HG02571 (cell line): Measurements from ENCODE around the gene EPB41L3.

Experiments
- ATAC-seq: cut with Tn5 transposase; IDR thresholded peaks from one replicate; pipeline ENCODE4 v1.9.1; 2021; ENCODE audit warnings: mild to moderate bottlenecking, moderate library complexity; ENCODE audit not compliant: unreplicated experiment

Gene EPB41L3

DNA sequence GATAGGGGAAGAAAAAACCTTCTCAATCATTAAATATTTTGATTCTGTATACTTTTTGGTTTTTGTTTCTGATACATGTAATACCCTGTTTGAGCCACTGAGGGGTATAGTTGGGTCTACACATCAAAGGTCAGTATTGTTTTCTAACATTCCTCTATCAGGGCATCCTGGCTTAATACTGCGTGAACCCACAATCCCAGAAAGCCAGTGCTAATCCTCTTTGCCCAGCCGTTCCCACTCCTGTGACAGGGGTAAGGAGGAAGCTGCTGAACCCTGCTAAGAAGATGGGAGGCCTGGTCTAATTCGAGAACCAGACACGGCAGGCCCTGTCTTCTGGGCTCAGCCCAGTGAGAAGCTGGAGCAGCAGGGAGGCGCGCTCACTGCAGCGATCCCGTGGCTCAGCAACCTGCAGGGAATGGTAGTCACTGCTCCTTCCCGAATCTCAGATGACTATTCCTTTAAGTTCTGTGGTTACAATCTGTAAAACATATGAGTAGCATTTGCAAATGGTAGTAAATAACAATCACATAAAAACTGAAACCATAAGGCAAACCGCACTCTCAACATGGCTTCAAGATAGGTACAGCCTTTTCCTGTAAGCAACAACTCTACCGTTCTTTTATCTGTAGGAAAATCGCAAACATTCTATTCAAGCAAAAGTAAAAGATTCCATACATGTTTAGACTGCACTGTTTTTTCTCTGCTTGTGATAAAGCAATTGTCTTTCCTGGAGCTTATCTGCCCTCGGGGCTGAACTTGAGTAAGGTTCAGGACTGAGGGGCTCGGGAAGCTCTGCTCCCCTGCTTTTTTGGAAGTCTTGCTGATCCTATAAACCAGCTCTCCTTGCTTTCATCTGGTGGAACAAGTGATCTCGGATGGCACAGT lies 87.0 kb downstream of the EPB41L3 start:
- no peak for ATAC-seq

DNA sequence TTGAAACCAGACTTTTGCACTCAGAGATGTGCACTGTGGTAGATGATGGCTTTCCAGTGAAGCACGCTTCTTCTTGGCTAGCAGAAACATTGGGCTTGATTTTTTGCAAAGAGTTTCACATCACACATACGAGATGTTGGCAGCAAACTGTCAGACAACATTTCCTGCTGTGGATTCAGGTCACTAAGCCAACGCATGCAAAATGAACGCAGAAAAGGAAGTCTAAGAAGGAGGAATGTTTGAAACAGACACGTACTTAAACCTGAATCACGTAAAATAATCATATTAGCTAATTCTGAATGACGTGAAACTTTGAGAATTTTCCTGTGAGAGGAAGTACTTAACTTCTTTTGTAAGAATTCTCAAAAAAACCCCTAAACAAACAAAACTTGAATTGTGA lies 88.1 kb downstream of the EPB41L3 start:
- no peak for ATAC-seq

DNA sequence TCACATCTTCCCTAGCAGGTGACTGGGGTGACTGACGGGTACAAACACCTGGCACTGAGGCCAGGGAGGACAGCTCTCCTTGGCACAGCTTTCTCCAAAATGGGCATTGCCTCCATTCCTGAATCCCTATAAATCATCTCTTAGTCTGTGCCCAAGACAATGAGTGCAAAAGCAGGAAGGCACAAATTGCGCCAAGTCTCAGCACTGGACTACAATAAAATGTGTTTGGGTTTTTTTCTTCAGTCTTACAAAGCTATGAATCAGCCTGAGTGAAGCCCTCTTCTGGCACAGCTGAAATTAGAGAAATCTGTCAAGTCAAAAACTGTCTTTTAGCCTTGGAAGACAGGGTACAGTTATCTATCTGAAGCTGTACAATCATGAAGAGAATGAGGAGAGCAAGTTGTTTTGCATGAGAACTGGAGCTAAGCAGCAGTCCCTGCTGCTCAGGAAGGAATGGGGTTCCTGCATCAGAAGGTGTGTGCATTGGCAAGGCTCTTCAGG lies 90.8 kb downstream of the EPB41L3 start:
- ATAC-seq = no peak

DNA sequence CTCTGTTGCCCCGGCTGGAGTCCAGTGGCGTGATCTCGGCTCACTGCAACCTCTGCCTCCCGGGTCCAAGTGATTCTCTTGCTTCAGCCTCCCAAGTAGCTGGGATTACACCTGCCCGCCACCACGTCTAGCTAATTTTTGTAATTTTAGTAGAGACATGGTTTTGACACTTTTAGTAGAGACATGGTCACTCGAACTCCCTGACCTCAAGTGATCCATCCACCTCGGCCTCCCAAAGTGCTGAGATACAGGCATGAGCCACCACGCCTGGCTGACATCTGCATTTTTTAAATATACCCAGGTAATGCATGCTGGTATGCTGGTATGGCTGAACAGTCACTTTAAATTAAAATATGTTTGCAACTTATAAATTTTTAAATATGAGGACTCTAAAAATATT lies 91.9 kb downstream of the EPB41L3 start:
- ATAC-seq = no peak

DNA sequence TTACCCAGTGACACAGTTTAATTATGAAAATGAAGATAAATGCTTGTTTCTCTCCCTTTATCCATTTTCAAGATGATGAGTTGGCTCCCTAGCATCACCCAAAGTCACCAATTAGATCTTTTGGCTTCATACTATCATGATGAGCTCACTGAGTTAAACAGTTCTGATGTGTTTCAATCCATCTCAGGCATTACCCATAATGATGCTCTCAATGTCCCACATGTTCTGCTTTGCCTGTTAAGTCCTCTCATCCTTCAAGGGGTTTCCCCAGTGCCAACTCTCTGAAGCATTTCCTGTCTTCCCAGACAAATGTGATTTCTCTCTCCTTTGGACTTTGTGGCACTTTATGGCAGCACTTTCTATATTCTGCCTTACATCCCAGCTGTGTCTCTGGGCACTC lies 92.6 kb downstream of the EPB41L3 start:
- no peak for ATAC-seq

DNA sequence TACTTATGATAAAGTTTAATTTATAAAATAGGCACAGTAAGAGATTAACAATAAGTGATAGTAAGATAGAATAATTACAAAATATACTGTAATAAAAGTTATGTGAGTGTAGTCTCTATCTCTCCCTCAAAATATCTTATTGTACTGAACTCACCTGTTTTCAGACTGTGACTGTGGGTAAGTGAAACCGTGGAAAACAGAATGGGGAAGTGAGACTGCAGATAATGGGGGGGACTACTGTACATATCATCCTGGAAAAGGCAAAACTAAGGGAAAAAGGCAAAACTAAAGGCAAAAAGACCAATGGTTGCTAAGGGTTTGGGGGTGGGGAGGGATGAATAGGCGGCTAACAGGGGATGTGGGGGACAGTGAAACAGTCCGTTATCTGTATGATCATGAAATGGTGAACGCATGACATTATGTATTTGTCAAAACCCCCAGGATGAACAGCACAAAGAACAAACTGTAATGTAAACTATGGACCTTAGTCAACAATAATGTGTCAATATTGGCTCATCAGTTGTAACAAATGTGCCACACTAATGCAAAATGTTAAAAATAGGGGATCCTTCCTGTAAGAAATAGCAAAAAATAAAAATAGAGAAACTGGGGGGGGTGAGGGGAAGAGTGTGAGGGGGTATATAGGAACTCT lies 93.8 kb downstream of the EPB41L3 start:
- ATAC-seq = no peak

DNA sequence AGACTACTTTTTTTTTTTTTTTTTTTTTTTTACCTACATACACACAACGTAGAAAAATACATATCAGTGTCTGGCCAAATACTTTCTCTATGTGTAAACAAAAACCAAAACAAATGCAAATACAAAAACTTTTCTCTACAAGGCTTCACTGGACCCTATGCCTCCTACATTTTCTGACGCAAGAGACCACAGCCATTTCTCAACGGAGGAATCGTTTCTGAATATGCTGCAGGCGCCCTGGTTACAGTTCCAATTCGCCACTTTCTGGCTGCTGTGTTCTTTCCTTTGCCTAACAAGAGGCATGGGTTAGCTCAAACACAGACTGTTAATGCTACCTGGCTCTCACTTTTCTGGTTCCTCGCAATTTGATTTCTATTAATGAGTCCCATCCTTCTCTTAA lies 96.4 kb downstream of the EPB41L3 start:
- no peak for ATAC-seq

DNA sequence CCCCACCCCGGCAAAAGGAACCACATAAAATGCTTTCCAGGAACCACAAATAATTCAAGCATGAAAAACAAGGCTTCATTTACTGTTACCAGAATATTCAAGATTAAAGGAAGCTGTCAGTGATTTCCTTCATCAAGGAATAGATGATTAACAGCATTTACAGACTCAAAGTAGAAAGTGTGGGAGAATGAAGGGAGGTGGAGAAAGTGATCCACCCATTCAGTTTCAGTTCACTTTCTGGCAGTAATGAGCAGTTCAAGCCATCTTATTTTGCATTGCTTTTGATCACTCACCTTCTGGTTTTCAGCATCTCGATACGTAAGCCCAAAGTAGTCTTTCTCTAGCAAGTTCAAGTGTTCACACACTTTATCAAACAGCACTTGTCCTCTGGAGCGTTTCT lies 99.0 kb downstream of the EPB41L3 start:
- no peak for ATAC-seq

DNA sequence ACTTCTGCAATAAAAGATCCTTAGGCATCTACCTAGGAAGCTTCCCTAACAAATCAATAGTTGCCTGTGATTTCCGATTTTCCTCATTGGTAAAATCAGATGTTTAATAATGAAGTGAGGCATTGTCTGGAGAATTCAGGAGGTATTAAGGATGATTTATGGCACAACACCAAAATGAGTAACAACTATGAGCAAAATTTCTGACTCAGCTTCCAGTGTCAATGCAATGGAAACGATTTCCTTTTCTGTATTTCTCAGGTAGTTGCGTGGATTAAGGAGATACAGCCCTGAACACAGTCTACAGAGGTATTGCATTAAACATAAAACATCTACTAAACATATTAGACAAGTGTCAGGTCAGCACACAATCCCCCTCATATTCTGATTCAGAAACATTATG lies 99.5 kb downstream of the EPB41L3 start:
- ATAC-seq = no peak

DNA sequence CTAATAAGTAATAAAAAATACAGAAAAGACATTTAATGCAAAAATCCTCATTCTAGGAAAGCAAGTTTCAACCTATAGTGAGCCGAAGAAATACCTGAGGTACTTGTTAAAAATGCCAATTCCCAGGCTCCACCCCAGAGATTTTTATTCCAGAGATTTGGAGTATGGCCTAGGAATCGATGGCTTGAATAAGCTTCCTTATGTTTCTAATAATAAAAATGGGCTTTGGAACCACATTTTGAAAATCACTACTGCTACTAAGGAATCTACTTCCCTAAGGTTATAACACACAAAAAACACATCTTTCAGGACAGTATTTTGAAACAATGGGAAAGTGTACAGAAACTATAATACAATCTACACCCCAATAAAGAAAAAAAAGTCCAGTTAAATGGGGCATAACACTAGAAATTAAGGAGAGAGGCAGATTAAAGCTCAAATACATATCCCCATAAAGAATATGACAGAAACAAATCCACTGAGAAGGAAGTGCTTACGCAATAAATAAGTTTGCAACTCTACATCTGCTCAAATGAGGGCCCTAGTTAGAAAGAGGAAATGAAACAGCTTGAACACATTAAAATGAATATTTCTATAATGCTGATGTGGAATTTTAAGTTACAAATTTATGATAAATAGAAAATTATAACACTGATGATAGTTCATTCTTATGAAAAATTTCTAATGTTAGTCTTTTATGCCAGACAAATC lies 103.7 kb downstream of the EPB41L3 start:
- no peak for ATAC-seq

DNA sequence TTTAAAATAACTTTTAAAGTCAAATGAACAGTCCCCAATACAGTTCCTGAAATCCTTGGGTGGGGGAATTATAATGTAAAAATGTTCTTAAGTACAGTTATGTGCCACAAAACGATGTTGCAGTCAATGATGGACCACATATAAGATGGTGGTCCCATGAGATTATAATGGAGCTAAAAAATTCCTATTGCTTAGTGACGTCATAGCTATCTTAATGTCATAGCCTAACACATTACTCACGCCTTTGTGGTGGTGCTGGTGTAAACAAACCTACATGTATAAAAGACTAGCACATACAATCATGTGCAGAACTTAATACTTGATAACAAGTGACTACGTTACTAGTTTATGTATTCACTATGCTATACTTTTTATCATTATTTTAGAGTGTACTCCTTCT lies 109.4 kb downstream of the EPB41L3 start:
- ATAC-seq = no peak

DNA sequence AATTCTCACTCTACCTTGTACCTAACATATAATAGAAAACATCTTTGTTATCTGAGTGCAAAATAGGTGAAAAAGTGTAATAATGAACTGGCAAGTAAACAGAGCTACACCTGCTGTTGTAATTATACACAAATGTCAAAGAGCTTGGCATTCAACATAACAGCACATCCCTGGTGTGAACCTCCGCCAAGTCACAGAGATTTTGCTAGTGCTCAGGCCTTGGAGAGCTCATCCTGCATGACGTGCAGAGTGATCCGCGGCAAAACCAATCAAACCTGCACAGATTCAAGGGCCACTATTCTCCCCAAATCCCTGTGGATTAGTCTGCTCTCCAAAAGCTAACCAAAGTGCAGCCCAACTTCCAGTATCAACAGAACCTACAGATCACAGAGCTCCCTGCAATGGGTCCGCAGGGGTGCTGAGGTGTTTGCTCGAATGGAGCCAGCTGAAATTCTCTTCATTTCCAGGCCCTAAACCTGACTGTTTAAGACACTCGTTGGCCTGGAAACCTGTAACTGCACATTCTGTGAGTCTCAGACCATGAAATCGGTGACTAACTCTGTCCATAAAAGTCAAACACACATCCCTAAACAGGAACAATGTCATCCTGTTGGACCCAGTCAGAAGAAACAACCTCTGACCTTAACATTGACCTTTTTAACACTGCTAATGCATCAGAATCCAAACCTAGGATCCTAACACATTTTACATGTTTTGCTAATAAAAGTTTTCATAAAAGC lies 111.8 kb downstream of the EPB41L3 start:
- ATAC-seq = no peak

DNA sequence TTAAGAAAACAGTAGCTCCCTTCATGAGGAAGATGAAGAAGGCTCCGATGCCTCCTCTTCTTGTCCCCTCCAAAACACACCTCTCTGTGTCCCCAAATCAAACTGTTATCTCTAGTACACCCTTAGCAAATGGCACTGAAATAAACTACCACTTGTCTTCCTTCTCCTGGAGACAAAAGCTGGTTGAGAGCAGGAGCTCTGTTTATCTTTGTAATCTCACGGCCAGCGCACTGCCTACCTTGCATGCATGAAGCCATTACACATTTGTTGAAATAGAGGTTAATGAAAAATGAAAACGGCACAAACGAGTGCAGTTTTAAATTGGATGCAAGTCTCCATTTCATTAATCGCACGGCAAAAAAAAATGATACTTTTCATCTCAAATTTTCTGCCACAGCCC lies 113.7 kb downstream of the EPB41L3 start:
- no peak for ATAC-seq

DNA sequence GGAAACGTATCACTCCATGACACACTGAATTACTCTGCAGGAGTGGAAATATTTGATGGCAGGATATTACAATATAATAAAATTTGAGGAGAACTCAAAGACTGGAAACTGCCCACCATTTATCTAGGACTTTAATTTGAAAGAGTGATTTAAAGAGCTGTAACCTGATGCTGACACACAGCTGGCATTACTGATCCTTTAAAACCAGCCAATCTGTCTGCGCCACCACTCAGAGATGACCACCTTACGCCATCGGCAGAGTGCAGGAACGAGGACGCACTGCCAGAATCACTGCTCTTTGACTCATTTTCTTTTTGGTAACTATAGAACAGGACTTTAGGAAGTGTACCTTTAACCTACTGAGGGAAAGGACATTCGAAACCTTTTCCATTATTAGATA lies 114.1 kb downstream of the EPB41L3 start:
- ATAC-seq = no peak

DNA sequence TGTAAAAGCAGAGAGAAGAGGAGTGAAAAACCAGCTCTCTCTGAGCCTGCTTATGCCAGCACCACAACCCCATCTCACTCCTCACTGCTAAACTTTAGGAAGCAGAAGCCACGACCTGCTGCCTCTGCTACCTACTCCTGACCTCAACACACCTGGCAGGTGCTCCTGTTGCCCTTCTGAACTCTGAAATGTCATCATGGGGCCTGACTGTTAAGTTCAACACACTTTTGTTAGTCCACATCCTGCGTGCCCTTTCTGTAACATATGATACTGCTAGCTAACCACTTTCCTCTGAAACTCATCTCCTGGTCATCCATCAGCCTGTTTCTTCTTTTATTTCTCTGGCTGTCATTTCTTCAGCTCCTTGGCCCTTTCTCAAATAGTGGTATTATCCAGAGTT lies 118.1 kb downstream of the EPB41L3 start:
- no peak for ATAC-seq

DNA sequence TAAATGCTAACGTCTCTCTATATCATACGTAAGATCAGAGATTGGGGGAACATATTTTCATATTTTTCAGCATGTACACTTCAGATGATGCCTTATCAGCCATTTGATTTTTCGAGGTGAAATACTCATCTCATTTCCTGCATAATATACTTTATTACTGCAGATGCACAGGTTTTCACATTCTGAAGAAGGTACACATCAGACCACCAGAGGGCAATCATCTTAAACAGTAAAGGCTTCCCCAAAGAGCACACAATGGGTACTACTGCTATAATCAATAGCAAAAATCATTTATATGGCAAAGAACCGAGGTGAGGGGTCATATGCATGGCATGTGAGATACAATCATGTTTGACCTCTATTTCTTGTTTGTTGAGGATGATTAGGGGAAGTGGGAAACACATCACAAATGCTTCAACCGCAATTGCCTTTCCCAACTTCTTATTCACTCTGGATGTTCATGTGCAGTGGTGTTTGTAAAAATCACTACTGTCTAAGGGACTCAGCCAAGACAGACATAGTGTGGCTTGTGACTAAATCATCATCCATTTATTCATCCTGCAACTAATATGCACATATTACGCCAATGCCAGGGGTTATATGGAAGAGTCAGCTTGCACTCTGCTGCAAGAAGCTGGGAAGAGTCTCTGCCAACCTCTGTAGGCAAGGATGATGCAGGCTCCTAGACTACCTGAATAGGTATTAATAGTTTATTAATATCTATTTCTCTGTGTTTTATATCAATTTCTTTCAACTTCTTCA lies 118.7 kb downstream of the EPB41L3 start:
- no peak for ATAC-seq

DNA sequence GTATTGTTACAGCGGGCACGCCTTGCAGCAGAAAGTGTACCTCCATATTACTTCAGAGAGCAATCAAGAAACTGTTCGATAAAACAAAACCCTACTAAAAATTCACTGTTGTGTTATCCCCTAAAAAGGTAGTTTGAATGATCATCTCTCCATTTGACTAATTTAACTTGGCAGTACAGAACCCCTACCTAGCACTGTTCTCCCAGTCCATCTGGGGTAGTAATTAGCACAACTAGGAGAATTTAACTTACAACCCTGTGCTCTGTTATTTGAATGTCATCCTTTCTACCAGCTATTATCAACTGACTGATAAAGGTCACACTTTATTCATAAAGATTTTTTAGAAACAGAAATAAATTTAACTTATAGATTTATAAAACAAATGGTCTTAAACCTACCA lies 121.2 kb downstream of the EPB41L3 start:
- no peak for ATAC-seq

DNA sequence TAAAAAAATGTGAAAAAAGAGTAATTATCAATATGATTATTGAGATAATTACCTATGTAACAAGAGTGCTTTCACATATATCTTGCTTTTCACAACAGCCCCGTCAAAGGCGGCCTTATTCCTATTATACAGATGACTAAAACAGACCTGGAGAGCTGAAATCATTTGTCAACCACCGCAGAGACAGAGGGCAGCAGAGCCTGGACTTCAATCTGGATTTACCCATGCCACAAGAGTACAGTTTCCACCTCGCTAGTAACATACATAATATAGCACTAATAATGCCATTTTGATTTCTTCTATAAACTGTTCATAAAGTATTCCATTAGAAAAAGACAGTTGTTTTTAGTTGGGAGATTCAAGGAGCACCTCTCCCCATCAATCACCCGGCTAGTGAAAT lies 121.8 kb downstream of the EPB41L3 start:
- ATAC-seq = no peak

DNA sequence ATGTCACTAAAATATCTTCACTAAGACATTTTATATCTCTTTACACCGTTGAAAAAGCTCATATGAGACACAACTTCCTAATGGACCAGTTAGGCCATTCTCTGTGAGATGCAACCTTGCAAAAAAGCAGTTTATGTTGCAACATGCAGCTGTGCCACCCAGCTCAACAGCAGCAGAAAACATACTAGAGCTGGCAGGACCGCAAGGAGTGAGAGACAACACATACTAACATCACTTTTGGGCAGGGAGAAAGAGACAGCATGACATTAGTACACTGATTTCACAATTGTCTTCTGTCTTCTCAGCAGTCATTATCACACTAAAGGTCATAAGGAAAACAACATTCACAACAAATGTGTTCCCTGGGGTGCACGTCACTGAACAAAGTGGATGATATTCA lies 122.9 kb downstream of the EPB41L3 start:
- ATAC-seq = no peak

DNA sequence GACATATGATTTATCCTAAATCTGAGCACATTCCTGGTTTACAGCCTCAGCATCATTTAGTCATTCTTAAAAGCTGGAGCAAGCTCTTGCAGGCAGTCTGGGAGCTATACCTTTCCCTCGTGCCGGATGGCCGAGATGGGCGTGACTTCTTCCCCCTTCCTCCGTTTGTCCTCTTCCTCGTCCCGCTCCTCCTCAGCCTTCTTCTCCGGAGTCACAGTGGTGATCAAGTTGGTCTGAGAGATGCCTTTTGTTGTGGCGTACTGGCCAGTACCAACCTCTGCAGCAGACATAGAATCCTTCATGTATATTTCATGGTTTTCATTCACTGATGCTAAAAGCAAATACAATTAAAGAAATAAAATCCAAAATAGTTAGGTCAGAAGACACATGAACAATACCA lies 124.2 kb downstream of the EPB41L3 start:
- ATAC-seq = no peak
